HK-2 (cell line): Measurements from ENCODE around the gene IQUB.
"Not testable (repeated sequence)": the region's sequence is repeated elsewhere in the genome, so short reads cannot be mapped to it uniquely, and the experiment has no call there.

ENCODE experiments used
- DNase-seq: peaks from one replicate; pipeline ENCODE4 v3.0.0-alpha.2; 2018; ENCODE audit not compliant: unreplicated experiment

IQUB gene

DNA sequence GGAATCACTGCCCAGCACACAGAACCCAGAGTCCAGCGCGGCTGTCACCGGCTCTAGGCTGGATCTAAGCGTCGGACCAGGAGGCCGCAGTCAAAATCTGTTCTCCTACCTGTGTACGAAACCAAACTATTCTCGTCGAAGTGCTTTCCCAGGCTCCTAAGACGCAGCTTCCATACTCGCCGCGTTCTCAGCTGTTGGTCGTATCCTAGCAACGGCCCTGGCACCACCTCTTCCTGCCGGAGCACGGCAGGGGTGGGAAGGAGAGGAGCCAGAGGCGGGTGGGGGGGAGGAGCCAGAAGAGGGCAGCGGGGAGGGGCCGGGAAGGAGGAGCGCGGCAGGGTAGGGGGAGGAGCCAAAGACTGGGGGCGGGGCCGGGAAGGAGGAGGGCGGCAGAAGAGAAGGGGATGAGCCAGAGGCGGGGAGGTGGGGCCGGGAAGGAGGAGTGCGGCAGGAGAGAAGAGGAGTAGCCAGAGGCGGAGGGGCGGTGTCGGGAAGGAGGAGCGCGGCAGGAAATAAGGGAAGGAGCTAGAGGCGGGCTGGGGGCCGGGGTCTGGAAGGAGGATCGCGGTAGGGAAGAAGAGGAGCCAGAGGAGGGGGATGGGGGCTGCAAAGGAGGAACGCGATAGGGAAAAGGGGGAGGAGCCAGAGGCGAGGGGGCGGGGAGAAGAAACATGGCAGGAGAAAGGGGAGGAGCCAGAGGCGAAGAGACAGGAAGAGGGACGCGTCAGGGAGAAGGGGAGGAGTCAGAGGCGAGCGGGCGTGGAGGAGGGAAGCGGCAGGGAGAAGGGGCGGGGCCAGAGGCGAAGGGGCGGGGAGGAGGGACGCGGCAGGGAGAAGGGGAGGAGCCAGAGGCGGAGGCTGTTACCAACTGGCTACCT lies at the start of gene IQUB:
TSS of gene IQUB (minus strand) at position 213 of the 878 bp plus-strand sequence. CDS start 22,255 bp downstream, outside the sequence.
- peak; percentile 98 for DNase-seq

DNA sequence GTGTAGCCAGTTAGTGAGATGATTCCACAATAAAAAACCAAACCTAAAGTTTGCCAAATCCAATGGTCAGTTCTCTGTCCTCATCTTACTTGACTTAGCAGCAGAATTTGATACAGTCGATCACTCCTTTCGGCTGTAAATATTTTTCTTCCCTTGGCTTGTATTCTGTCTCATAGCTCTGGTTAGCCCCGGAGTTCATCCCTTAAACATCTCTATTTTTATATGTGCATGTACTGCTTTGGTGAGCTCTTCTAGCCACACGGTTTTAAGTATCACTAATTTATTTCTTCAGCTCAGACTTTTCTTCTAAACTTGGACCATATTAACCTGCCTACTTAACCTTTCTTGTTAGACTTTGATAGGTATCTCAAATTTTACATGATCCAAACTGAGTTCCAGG lies 49.4 kb upstream of the IQUB start:
- no peak for DNase-seq

DNA sequence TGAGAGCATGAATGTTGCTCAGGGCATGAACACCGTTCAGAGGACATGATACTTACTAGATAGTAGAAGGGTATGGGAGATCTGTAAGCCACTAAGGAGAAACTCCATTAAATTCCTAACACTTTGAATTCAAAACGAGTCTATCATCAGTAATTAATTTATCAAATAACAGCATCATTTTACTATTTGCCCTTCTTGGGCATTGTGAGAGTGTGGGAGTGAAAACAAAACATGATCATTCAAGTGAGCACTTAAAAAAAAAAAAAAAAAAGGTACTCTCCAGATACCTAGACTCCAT lies 46.7 kb upstream of the IQUB start:
- DNase-seq, result no peak

DNA sequence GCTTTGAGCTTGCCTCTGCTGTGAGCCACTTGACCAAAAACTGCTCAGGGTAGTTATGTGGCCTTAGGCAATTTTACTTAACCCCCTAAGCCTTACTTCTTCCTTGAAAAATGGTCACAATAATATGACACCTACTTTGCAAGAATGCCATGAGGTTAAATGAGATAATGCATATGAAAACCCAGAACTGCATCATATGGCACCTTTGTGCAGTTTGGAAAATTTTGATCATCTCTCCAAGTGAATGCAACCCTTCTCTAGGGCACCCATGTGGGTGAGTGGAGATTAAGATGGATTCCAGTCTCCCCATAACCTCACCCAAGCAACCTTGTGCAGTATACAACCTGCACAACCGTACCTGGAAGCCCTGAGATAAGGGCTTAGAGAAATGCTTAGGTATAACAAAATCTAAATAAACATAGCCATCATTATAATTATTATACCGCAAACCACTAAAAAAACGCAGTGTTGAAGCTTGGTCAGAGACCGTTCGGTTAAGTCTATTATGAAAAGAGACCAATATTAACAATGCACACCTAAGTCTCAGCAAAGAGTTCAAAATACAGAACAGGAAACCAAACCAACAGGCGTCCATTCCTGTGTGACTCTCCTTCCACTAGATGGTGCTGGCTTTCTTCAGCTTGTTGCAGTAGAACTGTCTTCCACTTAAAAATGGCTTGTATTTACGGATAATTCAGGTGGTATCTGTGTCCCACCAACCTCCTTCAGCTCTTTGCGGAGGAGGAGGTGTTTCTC lies 46.2 kb upstream of the IQUB start:
- no peak for DNase-seq

DNA sequence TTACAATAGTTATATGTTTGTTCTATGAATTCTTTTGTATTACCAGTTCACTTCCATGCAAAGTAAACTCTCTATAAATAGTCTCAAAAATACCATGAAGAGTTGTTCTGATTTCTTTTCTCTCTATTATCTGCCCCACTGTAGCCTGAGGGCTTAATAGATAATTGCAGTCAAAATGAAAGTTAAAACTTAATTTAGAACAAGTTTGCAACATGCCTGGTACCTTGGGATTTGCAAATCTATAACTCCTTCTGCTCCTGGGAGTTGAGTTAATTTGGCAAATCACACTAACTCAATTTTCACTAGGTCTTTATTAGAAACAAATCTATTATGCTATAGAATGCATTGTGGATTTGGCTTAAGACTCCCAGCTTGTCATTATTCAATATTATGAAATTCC lies 45.0 kb upstream of the IQUB start:
- DNase-seq, result no peak

DNA sequence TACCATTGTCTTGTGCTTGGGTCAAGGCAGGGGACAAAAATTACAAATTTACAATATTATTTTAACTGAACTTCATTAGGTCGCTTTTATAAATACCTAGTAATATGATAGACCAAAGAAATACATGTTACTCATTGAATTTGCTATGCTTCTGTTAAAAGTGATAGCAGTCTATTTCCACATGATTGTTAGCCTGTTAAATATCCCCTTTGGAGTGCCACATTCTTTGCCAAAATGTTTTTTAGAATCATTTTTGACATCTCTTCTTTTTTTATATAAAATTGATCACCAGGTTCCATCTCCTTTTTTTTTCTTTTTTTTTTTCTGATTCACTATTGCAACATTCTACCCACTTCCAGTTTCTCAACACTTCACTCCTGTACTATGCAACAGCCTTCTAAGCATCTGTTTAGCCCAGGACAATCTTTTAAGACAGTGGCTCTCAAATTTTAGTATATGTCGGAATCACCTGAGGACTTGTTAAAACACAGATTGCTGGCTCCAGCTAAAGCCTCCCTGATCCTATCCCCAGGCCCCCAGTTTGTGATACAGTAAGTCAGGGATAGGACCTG lies 39.6 kb upstream of the IQUB start:
- DNase-seq, result no peak

DNA sequence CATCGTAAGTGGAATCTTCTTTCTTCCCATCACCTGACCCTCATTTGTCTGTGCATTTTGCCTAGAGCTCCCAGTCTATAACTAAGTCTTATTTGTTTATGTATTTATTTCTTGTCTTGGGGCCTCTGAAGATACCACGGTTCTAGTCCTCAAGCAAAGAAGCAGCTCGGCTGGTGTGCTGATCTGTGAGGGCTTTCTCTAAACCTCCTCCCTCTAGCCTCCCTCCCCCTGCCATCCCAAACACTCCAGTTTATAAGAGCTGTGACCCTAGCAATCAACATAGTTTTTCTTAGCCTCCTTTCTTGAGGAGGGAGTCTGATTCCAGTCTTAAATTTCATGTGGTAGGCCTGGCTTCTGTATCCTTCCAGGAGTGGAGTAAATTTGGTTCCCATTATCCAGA lies 38.9 kb upstream of the IQUB start:
- DNase-seq, result no peak

DNA sequence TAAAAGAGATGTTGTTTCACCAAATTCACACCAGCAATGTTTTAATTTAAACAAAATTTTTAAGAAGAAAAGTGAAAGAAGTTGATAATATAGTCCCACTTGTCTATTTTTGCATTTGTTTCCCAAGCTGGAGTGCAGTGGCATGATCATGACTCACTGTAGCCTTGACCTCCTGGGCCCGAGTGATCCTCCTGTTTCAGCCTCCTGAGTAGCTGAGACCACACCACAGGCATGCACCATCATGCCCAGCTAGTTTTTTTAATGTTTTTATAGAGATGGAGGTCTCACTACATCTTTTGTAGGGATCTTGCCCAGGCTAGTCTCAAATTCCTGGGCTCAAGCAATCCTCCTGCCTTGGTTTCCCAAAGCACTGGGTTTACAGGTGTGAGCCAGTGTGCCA lies 37.3 kb upstream of the IQUB start:
- no peak for DNase-seq

DNA sequence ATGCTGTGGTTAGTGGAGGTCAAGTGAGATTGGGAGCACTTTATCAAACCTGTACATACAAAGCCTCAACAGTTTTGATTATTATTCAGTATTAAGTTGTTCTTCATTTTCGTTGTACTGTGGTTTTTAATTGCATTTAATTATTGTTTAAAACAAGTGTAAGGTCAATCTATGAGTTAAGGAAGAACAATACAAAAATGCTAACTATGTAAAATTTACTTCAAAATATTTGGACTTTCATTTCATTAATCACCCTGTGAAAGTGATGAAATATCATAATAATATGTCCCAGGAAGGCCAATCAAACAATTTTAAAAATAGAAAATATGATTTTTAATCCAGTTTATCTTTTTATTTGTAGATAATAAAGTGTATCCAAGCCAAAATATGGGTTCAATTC lies 36.8 kb upstream of the IQUB start:
- no peak for DNase-seq

DNA sequence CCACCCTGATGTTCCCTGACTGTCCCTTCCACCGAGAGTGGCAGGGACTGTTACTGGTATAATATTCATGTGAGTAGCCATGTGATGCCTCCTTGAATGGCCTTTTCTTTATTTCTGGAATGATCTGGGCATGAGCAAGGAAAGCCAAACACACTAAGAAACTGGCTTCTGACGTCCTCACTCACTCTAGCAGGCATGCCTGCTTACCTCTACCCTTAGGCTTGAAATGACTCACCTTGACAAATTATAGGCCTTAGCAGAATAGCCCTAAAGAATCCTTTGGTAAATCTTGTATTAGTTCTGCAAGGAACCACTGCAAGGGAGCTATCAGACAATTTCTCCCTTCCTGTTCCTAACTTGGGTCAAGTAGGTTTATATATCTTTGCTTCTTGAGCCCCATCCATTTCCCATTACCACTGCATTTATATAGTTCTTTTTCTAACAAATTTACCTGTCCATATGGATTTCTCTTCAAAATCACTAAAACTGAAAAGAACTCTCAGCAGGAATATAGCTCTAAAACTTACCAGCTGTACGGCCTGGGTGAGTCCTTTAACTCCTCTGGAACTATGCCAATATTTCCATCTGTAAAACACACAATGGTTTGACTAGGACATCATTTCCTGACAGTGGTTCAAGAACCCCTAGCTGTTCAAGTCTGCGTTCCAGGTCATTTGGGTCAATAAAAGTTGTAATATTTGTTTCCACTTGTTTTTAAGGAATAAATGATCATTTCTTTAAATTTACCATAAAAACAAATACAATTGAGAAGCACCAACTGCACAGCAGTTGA lies 36.2 kb upstream of the IQUB start:
- no peak for DNase-seq

DNA sequence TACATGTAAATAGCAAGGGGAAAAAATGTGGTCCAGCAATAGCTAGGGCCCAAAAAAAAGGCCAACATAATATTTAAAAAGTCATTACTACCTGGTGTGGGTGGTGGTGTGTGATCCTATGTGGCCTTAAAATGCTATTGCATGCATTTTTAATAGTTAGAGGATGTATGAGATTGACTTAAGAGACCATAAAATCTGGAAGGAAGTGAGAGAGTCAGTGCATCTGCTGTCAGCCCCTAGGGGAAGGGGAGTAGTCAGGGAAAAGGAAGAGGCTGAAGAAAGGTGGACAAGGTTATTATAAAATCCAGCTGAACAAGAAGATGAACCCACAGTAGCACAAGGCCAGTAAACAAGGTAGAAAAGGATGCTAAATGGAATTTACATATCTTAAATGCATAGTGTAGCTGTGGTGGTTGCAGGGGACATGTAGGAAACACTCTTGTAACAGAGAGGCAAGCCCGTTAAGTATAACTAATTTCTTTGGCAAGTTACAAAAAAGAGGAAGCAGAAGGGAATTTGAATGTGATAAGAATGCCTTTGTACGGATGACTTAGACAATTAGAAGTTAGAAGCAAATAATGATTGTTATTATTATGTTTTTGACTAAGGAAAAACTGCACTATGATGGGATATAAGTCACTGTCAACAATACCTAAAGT lies 35.1 kb upstream of the IQUB start:
- DNase-seq, result no peak

DNA sequence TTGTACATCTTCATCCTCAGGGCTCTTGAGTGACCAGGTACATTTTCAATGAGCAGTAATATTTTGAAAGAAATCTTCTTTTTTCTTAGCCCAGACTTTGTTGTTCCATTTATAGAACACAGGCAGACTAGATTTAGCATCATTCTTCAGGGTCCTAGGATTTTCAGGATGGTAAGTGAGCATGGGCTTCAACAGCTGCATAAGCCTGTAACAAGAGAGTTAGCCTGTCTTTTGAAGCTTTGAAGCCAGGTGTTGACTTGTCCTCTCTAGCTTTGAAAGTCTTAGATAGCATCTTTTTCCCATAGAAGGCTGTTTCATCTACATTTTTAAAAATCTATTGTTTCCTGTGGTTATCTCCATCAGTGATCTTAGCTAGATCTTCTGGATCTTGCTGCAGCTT lies 27.7 kb upstream of the IQUB start:
- no peak for DNase-seq

DNA sequence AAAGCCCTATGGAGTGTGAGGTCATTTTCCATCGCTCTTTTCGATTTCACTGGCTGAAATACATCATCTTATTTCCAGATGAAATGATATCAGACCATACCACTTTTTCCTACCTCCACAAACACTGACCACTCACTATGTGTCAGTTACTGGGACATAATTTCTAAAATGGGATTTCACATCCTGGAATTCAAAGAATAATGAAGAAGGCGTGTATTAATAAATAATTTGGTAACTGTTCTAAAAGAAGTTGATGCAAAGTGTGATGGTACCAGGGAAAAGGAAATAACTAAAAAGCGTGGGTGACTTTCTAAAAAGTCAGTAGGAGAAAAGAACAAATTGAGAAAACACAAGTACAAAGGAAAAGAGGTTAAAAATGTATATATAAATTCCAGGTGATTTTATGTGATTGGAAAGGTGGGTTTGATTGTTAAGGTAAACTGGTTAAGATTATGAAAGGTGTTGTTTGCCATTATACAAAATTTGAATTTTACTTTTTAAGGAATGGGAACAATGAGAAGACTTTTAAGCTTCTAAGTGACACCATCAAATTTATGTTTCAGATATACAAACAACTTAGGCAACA lies 24.0 kb upstream of the IQUB start:
- DNase-seq, result no peak

DNA sequence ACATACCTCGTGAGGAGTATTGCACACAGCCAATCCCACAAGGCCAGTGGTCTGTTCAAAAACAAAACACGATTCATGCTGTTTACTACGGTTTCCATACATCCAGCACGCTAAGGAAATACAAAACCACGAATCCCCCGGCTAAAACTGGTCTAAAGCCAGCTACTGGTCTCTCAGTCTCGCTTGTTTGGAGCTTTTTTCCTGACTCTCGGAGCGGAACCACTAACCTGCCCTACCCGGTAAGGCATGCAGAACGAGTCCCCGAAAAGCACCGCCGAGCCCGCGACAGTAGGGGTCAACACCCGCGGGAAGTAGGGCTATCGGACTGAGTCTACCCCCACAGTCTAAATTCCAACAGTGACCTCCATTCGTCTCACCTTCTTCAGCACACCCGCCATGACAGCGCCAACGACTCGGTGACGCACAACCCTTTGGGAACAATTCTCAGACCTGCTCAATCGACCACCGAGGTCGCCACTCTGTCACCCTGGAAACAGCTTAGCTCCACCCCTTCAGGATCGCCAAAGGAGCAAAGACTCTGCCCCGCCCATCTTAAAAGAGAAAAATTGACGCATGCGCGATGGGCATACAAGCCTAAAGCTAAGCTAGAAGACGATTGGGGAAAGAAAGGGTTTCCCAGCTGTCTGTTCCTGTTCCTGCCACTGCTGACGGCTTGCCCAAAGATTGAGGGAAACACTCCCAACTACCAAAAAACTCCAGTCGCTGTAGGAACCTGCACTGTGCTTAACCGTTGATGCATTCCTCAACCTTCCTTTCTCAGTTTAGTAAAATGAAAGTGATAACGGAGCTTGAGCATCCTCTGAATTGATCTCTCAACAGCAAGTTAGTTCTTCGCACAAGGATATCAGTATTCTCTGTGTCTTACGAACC lies 23.2 kb upstream of the IQUB start, which contains the start of gene NDUFA5:
TSS of gene NDUFA5 (minus strand) at position 421 of the 891 bp plus-strand sequence. CDS start at position 398, 23 bp downstream.
- peak; percentile 94 for DNase-seq

DNA sequence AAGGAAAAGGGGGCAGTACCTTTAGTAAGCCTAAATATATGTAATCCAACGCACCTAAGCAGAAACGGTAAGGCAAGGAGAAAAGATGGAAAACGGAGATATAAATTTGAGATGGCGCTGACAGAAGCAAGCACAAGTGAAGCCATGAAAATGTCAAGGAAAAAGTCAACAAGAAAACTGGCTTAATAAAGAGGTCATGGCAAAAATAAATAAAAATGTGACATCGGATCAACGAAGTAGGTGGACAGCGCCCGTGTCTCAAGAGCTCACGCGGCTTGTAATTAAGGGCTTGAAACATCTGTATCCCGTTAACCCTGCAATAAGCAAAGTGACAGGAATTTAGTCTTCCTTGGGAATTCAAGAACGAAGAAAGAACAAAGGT lies 22.6 kb upstream of the IQUB start:
- DNase-seq, result no peak

DNA sequence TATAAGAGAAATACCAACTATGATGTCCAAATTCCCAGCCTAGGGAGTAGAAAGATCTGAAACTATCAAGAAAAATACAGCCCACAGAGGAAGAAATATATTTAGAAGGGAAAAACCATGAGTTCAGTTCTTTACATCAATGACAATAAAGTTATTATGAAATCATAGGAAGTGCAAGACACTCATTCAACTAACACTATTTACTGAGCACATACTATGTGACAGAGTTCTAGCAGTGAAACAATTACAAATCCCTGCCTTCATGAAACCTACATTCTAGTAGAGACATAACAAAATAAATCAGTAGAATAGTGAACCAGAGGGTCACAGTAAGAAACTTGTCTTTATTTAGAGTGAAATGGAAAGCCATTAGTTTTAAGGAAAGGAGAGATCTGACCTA lies 21.1 kb upstream of the IQUB start:
- no peak for DNase-seq

DNA sequence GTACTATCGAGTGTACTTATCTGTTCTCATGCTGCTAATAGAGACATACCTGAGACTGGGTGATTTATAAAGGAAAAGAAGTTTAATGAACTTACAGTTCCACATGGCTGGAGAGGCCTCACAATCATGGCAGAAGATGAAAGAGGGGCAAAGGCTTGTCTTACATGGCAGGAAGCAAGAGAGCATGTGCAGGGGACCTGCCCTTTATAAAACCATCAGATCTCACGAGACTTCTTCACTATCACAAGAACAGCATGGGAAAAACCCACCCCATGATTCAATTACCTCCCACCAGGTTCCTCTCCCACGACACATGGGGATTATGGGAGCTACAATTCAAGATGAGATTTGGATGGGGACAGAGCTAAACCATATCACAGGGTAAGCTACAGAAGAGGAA lies 18.8 kb upstream of the IQUB start:
- DNase-seq, result no peak

DNA sequence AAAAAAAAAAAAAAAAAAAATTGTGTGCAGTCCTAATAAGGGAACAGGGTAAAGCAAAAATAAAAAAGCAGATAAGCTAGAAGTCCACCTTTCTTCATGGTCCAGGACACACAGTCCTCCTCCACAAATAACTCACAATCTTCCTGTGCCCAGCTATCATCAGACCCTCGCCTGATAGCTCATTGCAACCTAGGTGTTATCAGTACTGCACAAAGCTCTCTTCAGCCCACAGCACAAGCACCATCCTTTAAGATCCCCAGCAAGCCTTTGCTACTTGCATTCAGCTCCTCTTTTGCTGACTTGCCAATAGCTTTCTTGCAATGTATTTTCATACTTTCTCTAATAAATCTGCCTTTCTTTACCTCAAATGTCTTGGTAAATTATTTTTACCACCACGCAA lies 18.2 kb upstream of the IQUB start:
- no peak for DNase-seq

DNA sequence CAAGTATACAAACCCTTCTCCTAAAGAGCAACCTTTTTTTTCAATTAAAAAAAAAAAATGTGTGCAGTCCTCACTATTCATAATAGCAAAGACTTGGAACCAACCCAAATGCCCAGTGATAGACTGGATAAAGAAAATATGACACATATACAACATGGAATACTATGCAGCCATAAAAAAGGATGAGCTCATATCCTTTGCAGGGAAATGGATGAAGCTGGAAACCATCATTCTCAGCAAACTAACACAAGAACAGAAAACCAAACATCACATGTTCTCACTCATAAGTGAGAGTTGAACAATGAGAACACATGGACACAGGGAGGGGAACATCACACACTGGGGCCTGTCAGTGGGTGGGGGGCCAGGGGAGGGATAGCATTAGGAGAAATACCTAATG lies 17.7 kb upstream of the IQUB start:
- DNase-seq, result not testable (repeated sequence)

DNA sequence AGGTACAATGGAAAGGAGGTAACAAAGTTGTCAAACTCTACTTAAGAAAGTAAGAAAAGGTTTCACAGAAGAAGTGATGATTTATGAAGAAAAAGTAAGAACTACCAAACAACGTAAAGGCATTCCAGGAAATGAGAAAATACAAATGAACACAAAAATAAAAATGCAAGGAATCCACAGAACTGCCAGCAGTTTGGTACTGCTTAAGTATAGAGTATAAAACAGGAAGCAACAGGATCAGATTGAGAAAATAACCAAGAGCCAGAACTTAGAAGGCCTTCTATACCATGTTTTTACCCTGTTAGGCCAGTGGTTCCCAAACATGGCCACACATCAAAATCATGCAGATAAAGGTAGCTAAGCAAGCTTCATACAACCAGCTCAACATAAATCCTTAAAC lies 14.0 kb upstream of the IQUB start:
- no peak for DNase-seq
